ENCODE results near the gene TMC3. TPM values are rescaled to one million over a fixed set of nuclear protein-coding genes. Genes with fewer than 3 reads are reported as not detected.

TMC3 gene
- polyA plus RNA-seq, 1 of the 3 experiments (the other 2 are of a cell fraction) = not detected

- ChIA-PET POLR2A (no interaction called here), CTCF (interaction anchor here (1.5 kb wide), 1 partner anchor 31 kb away, joined by 4 read pairs; no protein-coding TSS in a partner anchor)
- 47% methylated on average over 2 of the region's 3 CpGs for WGBS (ENCODE audit: low lambda C conversion rate)
Measured at GRCh38 chr15:81297147-81297572, 76.9 kb downstream of the TMC3 start.

GRCh38 chr15:81296673-81297072 is 77.3 kb downstream of the TMC3 start:
- H3K9me2 ChIP-seq = no peaks in the 10 kb centered on the region
- no peaks in the 10 kb centered on the region for H4K20me1 ChIP-seq (ENCODE audit: insufficient read depth)
- H3K4me1 ChIP-seq (ENCODE audit: control insufficient read depth in 1 of 2, insufficient read depth in 2 of 2, low read depth in 1 of 2, low read length in 1 of 2) = peaks cover 7 to 9% of the 10 kb centered on the region in 2 experiments; a peak in 2 of 4 replicates
- TF ChIP-seq CHD2 (IDR thresholded peaks at IDR 0.05; ENCODE audit: low read length, partially characterized antibody) = no peak
- TF ChIP-seq MEF2A (IDR thresholded peaks at IDR 0.05; ENCODE audit: borderline replicate concordance, low read depth) = no peak
- TF ChIP-seq, protein P1, sequence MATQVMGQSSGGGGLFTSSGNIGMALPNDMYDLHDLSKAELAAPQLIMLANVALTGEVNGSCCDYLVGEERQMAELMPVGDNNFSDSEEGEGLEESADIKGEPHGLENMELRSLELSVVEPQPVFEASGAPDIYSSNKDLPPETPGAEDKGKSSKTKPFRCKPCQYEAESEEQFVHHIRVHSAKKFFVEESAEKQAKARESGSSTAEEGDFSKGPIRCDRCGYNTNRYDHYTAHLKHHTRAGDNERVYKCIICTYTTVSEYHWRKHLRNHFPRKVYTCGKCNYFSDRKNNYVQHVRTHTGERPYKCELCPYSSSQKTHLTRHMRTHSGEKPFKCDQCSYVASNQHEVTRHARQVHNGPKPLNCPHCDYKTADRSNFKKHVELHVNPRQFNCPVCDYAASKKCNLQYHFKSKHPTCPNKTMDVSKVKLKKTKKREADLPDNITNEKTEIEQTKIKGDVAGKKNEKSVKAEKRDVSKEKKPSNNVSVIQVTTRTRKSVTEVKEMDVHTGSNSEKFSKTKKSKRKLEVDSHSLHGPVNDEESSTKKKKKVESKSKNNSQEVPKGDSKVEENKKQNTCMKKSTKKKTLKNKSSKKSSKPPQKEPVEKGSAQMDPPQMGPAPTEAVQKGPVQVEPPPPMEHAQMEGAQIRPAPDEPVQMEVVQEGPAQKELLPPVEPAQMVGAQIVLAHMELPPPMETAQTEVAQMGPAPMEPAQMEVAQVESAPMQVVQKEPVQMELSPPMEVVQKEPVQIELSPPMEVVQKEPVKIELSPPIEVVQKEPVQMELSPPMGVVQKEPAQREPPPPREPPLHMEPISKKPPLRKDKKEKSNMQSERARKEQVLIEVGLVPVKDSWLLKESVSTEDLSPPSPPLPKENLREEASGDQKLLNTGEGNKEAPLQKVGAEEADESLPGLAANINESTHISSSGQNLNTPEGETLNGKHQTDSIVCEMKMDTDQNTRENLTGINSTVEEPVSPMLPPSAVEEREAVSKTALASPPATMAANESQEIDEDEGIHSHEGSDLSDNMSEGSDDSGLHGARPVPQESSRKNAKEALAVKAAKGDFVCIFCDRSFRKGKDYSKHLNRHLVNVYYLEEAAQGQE (IDR thresholded peaks at IDR 0.05; ENCODE audit: low read depth, low read length) = no peak
- TF ChIP-seq NFIC (IDR thresholded peaks at IDR 0.05; ENCODE audit: borderline replicate concordance) = no peak
- TF ChIP-seq, protein P2, sequence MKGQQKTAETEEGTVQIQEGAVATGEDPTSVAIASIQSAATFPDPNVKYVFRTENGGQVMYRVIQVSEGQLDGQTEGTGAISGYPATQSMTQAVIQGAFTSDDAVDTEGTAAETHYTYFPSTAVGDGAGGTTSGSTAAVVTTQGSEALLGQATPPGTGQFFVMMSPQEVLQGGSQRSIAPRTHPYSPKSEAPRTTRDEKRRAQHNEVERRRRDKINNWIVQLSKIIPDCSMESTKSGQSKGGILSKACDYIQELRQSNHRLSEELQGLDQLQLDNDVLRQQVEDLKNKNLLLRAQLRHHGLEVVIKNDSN (IDR thresholded peaks at IDR 0.05; ENCODE audit: borderline replicate concordance, low read depth) = no peak
- TF ChIP-seq EZH2phosphoT487 (IDR thresholded peaks at IDR 0.05; ENCODE audit: borderline replicate concordance, low read depth) = no peak
- no peak for TF ChIP-seq TAF1 (IDR thresholded peaks at IDR 0.05; ENCODE audit: borderline replicate concordance, low read depth, low read length)
- no peak for TF ChIP-seq RAD21 (IDR thresholded peaks at IDR 0.05; ENCODE audit: low read length)
- peaks cover 14% of the 10 kb centered on the region; the same call in 1 of the 2 replicates for H3K27me3 ChIP-seq (ENCODE audit: insufficient read depth)
- ChIA-PET POLR2A (no interaction called here), CTCF (interaction anchor here (1.5 kb wide), 1 partner anchor 31 kb away, joined by 4 read pairs; no protein-coding TSS in a partner anchor)
- no peak overlapping the region for H2AFZ ChIP-seq (ENCODE audit: low read depth)
- no peaks in the 10 kb centered on the region for H3K9me3 ChIP-seq
- no peaks in the 10 kb centered on the region for H3F3A ChIP-seq (replicated peaks; ENCODE audit: insufficient read depth)
- DNase-seq = no peak
- no peak overlapping the region for H3K4me2 ChIP-seq
- H3K79me2 ChIP-seq (ENCODE audit: insufficient read depth) = no peaks in the 10 kb centered on the region
- H3K4me3 ChIP-seq (ENCODE audit: low read depth in 2 of 2, low read length in 1 of 2) = no peak overlapping the region
- no peak overlapping the region for H3K27ac ChIP-seq (ENCODE audit: low read depth in 2 of 2, low read length in 1 of 2)
- no peak overlapping the region for H3K9ac ChIP-seq
- 66% methylated on average over 11 of the region's 11 CpGs for WGBS (ENCODE audit: low lambda C conversion rate)
- H3K36me3 ChIP-seq (replicated peaks in 1 of 2; ENCODE audit: control insufficient read depth in 1 of 2, insufficient read depth in 2 of 2, low read length in 1 of 2) = no peaks in the 10 kb centered on the region

More at GRCh38 chr15:81297147-81297572, 76.9 kb downstream of the TMC3 start:
- Histone ChIP-seq H3K27ac (ENCODE audit: low read depth in 2 of 2, low read length in 1 of 2) (no peak overlapping the region), H2AFZ (ENCODE audit: low read depth) (no peak overlapping the region), H3K4me1 (ENCODE audit: control insufficient read depth in 1 of 2, insufficient read depth in 2 of 2, low read depth in 1 of 2, low read length in 1 of 2) (peaks cover 7 to 9% of the 10 kb centered on the region in 2 experiments; a peak in 2 of 4 replicates), H3K9ac (no peak overlapping the region), H3K36me3 (replicated peaks in 1 of 2; ENCODE audit: control insufficient read depth in 1 of 2, insufficient read depth in 2 of 2, low read length in 1 of 2) (no peaks in the 10 kb centered on the region), H3K79me2 (ENCODE audit: insufficient read depth) (no peaks in the 10 kb centered on the region), H3K4me3 (ENCODE audit: low read depth in 2 of 2, low read length in 1 of 2) (no peak overlapping the region), H3K9me3 (no peaks in the 10 kb centered on the region), H3F3A (replicated peaks; ENCODE audit: insufficient read depth) (no peaks in the 10 kb centered on the region), H4K20me1 (ENCODE audit: insufficient read depth) (no peaks in the 10 kb centered on the region), H3K27me3 (ENCODE audit: insufficient read depth) (peaks cover 14% of the 10 kb centered on the region; the same call in 1 of the 2 replicates), H3K4me2 (no peak overlapping the region), H3K9me2 (no peaks in the 10 kb centered on the region)
- TF ChIP-seq, protein P1 (IDR thresholded peaks at IDR 0.05; ENCODE audit: low read depth, low read length) = peak; percentile 73
- 0 out of 2 replicates have a peak, but pooled peaks have one; percentile 29 for TF ChIP-seq NFIC (IDR thresholded peaks at IDR 0.05; ENCODE audit: borderline replicate concordance)
- TF ChIP-seq SMC3 (IDR thresholded peaks at IDR 0.05; ENCODE audit: low read depth, low read length) = no peak
- TF ChIP-seq, protein P3, sequence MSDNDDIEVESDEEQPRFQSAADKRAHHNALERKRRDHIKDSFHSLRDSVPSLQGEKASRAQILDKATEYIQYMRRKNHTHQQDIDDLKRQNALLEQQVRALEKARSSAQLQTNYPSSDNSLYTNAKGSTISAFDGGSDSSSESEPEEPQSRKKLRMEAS (IDR thresholded peaks at IDR 0.05; ENCODE audit: low read depth) = no peak
- no peak for TF ChIP-seq TAF1 (IDR thresholded peaks at IDR 0.05; ENCODE audit: borderline replicate concordance, low read depth, low read length)
- 0 out of 2 replicates have a peak, but pooled peaks have one; percentile 25 for TF ChIP-seq FOSL2 (IDR thresholded peaks at IDR 0.05; ENCODE audit: borderline replicate concordance, low read depth)
- TF ChIP-seq TEAD4 (IDR thresholded peaks at IDR 0.05; ENCODE audit: borderline replicate concordance, insufficient read depth) = no peak
- no peak for TF ChIP-seq EZH2phosphoT487 (IDR thresholded peaks at IDR 0.05; ENCODE audit: borderline replicate concordance, low read depth)
- DNase-seq = no peak
